HepG2 (cell line): ENCODE data around the gene KCNQ1OT1. TPM values are rescaled to one million over a fixed set of nuclear protein-coding genes. Genes with fewer than 3 reads are reported as not detected.

ENCODE experiments used
- ATF1 ChIP-seq: IDR thresholded peaks from 2 replicates; pipeline ENCODE4 v1.6.1; 2016; ENCODE audit warnings: mild to moderate bottlenecking, control low read depth
- BHLHE40 ChIP-seq: IDR thresholded peaks from 2 replicates; pipeline ENCODE4 v1.6.1; 2011; ENCODE audit warnings: low read length, improper control_type of control experiment
- CBX1 ChIP-seq: IDR thresholded peaks from one replicate; pipeline ENCODE4 v1.6.1; 2016; ENCODE audit warnings: antibody characterized with exemption, low read depth
- FOSL2 ChIP-seq: sonication (generic); formaldehyde crosslinking; IDR thresholded peaks from 2 replicates; pipeline ENCODE4 v1.4.0; 2020; ENCODE audit warnings: missing genetic modification reagents
- FOXC1 ChIP-seq: sonication (generic); formaldehyde crosslinking; IDR thresholded peaks from 2 replicates; pipeline ENCODE4 v1.8.0; 2022; ENCODE audit warnings: mild to moderate bottlenecking, missing genetic modification reagents, borderline replicate concordance
- FOXO1 ChIP-seq: sonication (generic); formaldehyde crosslinking; IDR thresholded peaks from 2 replicates; pipeline ENCODE4 v1.4.0; 2020; ENCODE audit warnings: missing genetic modification reagents
- KDM1A ChIP-seq: IDR thresholded peaks from 2 replicates; pipeline ENCODE4 v1.6.1; 2016; ENCODE audit warnings: missing compliant biosample characterization
- PAX8 ChIP-seq: sonication (generic); formaldehyde crosslinking; IDR thresholded peaks from 2 replicates; pipeline ENCODE4 v1.8.0; 2022; ENCODE audit warnings: mild to moderate bottlenecking, missing genetic modification reagents, borderline replicate concordance
- POGZ ChIP-seq: sonication (generic); formaldehyde crosslinking; IDR thresholded peaks from 2 replicates; pipeline ENCODE4 v1.4.0; 2020; ENCODE audit warnings: mild to moderate bottlenecking, missing genetic modification reagents
- TCF12 ChIP-seq, 2 experiments: fragments of 450-650 bp in 1 of 2; sonication (generic) in 1 of 2; formaldehyde crosslinking in 1 of 2; IDR thresholded peaks; 2 replicates each; pipeline versions ENCODE4 v1.6.1 to v1.8.0; 2017 to 2022; ENCODE audit warnings: antibody characterized with exemption in 1 of 2, mild to moderate bottlenecking in 1 of 2, missing genetic modification reagents in 1 of 2, moderate library complexity in 1 of 2
- ZFP91 ChIP-seq: sonication (generic); formaldehyde crosslinking; IDR thresholded peaks from 2 replicates; pipeline ENCODE4 v1.9.0; 2022; ENCODE audit warnings: missing genetic modification reagents, mild to moderate bottlenecking, borderline replicate concordance
- ZHX2 ChIP-seq, 2 experiments: sonication (generic) in 1 of 2; formaldehyde crosslinking in 1 of 2; IDR thresholded peaks; 2 replicates each; pipeline versions ENCODE4 v1.6.1 to v1.9.0; 2014 to 2022; ENCODE audit warnings: antibody characterized with exemption in 1 of 2, borderline replicate concordance in 1 of 2, inconsistent platforms in 1 of 2, low read depth in 1 of 2, missing genetic modification reagents in 1 of 2
- ZNF432 ChIP-seq: sonication (generic); formaldehyde crosslinking; IDR thresholded peaks from 2 replicates; pipeline ENCODE4 v1.5.0; 2020; ENCODE audit warnings: missing genetic modification reagents, mild to moderate bottlenecking, borderline replicate concordance
- ZNF496 ChIP-seq: sonication (generic); formaldehyde crosslinking; IDR thresholded peaks from 2 replicates; pipeline ENCODE4 v1.8.1; 2023; ENCODE audit warnings: mild to moderate bottlenecking, moderate library complexity, missing genetic modification reagents; ENCODE audit not compliant: insufficient replicate concordance
- ZNF615 ChIP-seq: sonication (generic); formaldehyde crosslinking; IDR thresholded peaks from 2 replicates; pipeline ENCODE4 v1.5.0; 2020; ENCODE audit warnings: mild to moderate bottlenecking, missing genetic modification reagents, borderline replicate concordance
- ZNF777 ChIP-seq: sonication (generic); formaldehyde crosslinking; IDR thresholded peaks from 2 replicates; pipeline ENCODE4 v1.4.0; 2020; ENCODE audit warnings: missing genetic modification reagents
- ZNF781 ChIP-seq: sonication (generic); formaldehyde crosslinking; IDR thresholded peaks from 2 replicates; pipeline ENCODE4 v1.5.1; 2020; ENCODE audit warnings: borderline replicate concordance, mild to moderate bottlenecking, missing genetic modification reagents; ENCODE audit errors: not compliant biosample characterization
- ZNF784 ChIP-seq: sonication (generic); formaldehyde crosslinking; IDR thresholded peaks from 2 replicates; pipeline ENCODE4 v1.5.1; 2020; ENCODE audit warnings: missing genetic modification reagents, mild to moderate bottlenecking, borderline replicate concordance
- ZNF83 ChIP-seq: sonication (generic); formaldehyde crosslinking; IDR thresholded peaks from 2 replicates; pipeline ENCODE4 v1.4.0; 2020; ENCODE audit warnings: missing genetic modification reagents, mild to moderate bottlenecking, borderline replicate concordance
- polyA plus RNA-seq, 8 experiments: library from polyadenylated mRNA; depleted of rRNA in 3 of 8; stranded (reverse) in 7 of 8; unstranded in 1 of 8; fragments of >200 nt; fragmentation: Illumina TruSeq in 4 of 8; extraction: Trizol in 4 of 8; gene quantifications; 2 replicates each; pipeline versions ENCODE4 v1.2.1 to v1.2.3, GENCODE V29; 2011 to 2016; ENCODE audit warnings: low read depth in 4 of 8, missing spikeins in 1 of 8, mixed read lengths in 1 of 8; ENCODE audit not compliant: insufficient read depth in 1 of 8
- total RNA-seq, 5 experiments: library from RNA; depleted of rRNA; stranded (reverse); fragments of >200 nt; fragmentation: Illumina TruSeq; extraction: Trizol; gene quantifications; 2 replicates each; pipeline ENCODE4 v1.2.3, GENCODE V29; 2016; ENCODE audit warnings: low read depth in 1 of 5

The KCNQ1OT1 gene
- total and polyA plus RNA-seq, 2 of the 13 experiments (the other 11 are each of a cell fraction or from before 2014, with no cell fraction given): 1.3 to 18.9 TPM

GRCh38 chr11:2731130-2732125 is 31.6 kb upstream of the KCNQ1OT1 start (continued):
- TF ChIP-seq ZNF784 (0 out of 2 replicates have a peak, but pooled peaks have one; percentile 14), FOSL2 (CRISPR knock-in tag) (peak; percentile 56), ZNF83 (CRISPR knock-in tag) (no peak), ATF1 (no peak), PAX8 (peak; percentile 40; the same call in 1 of the 2 replicates), KDM1A (CRISPR knock-in tag) (no peak), FOXO1 (CRISPR knock-in tag) (no peak), ZNF432 (CRISPR knock-in tag) (no peak), CBX1 (no peak), FOXC1 (CRISPR knock-in tag) (peak; percentile 8; the same call in 1 of the 2 replicates), BHLHE40 (no peak), ZNF777 (CRISPR knock-in tag) (peak; percentile 49; the same call in 1 of the 2 replicates), ZFP91 (CRISPR knock-in tag) (peak; percentile 67; the same call in 1 of the 2 replicates), ZNF615 (no peak), ZNF781 (CRISPR knock-in tag) (no peak), TCF12 (IDR thresholded peaks at IDR 0.05) (no peak), TCF12 (CRISPR knock-in tag; IDR thresholded peaks at IDR 0.05) (0 out of 2 replicates have a peak, but pooled peaks have one; percentile 51), ZHX2 (IDR thresholded peaks at IDR 0.05; ENCODE audit: low read depth) (no peak), ZHX2 (CRISPR knock-in tag; IDR thresholded peaks at IDR 0.05; ENCODE audit: borderline replicate concordance) (peak; percentile 90; the same call in 1 of the 2 replicates), ZNF496 (no peak), POGZ (no peak)
